Epithelial cell of esophagus (primary cell): ENCODE measurements around the gene RYR1.

Experiments used
- DNase-seq: peaks from one replicate; pipeline ENCODE4 v3.0.0; 2010; ENCODE audit warnings: low read depth
- H3K4me3 ChIP-seq: 2 replicates; pipeline ENCODE4 v1.5.1; 2011; ENCODE audit warnings: mild to moderate bottlenecking, low read length, control low read depth
- CTCF ChIP-seq: IDR thresholded peaks from 2 replicates; pipeline ENCODE4 v1.5.1; 2011; ENCODE audit warnings: low read depth, mild to moderate bottlenecking, low read length, control low read depth, inconsistent platforms; ENCODE audit not compliant: insufficient read depth; ENCODE audit errors: missing control alignments

Gene RYR1

GRCh38 chr19:38429055-38429810, 4.3 kb upstream of the RYR1 start:
- no peak for DNase-seq
- no peak for TF ChIP-seq CTCF
- no peak overlapping the region for H3K4me3 ChIP-seq

DNA sequence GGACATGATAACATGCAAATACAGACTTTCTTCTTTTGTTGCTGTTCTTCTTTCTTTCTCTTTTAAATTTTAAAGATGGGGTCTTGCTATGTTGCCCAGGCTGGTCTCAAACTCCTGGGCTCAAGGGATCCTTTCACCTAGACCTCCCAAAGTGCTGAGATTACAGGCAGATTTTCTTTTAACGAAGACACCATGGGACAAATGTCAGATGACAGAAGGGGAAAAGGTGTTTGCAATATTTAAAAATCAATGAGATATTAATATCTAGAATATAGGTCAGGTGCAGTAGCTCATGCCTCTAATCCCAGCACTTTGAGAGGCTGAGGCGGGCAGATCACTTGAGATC, 3.7 kb upstream of the RYR1 start:
- no peak overlapping the region for H3K4me3 ChIP-seq
- TF ChIP-seq CTCF: no peak
- no peak for DNase-seq

GRCh38 chr19:38430931-38431330, 2.6 kb upstream of the RYR1 start:
- no peak for TF ChIP-seq CTCF
- H3K4me3 ChIP-seq: no peak overlapping the region
- DNase-seq: no peak

DNA sequence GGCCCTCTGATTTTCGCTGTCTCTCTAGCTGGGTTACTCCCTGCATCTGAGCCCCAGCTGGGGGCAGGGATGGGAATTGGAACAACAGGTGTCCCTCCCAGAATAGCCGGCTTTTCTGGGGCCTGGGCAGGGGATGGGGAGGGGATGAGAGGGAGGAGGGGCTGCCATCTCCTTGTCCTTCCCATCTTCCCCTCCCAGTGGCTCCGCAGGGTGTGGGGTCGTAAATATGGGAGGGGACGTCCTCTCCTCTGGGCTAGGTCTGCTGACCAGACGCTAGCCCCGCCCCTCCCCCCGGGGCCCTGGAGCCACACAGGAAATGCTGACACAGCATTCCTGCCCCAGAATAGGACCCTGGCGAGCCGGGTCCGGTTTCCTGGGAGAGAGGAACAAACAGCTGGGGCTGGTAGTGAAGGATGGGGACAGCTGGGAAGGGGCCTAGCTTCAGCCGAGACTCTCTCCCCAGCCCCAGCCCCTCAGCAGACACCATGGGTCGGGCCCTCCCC, 1.1 kb downstream of the RYR1 start:
- no peak for TF ChIP-seq CTCF
- DNase-seq: no peak
- H3K4me3 ChIP-seq: no peak overlapping the region

DNA sequence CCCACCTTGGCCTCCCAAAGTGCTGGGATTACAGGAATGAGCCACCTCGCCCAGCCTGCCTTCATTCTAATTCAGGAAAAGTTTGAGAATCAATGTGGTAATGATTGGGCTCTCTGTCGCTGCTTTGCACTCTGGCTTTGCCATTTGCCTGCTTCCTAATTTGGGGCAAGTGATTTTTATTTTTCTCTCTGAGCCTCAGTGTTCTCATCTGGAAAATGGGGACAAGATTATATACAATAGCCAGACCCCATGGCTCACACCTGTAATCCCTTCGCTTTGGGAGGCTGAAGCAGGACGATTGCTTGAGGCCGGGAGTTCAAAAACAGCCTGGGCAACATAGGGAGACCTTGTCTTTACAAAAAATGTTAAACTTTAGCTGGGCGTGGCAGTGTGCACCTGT, 3.8 kb downstream of the RYR1 start:
- TF ChIP-seq CTCF: no peak
- no peak for DNase-seq
- H3K4me3 ChIP-seq: no peak overlapping the region

- H3K4me3 ChIP-seq: no peak overlapping the region
- no peak for DNase-seq
- no peak for TF ChIP-seq CTCF
Observed at GRCh38 chr19:38437917-38438316, 4.4 kb downstream of the RYR1 start.

DNA sequence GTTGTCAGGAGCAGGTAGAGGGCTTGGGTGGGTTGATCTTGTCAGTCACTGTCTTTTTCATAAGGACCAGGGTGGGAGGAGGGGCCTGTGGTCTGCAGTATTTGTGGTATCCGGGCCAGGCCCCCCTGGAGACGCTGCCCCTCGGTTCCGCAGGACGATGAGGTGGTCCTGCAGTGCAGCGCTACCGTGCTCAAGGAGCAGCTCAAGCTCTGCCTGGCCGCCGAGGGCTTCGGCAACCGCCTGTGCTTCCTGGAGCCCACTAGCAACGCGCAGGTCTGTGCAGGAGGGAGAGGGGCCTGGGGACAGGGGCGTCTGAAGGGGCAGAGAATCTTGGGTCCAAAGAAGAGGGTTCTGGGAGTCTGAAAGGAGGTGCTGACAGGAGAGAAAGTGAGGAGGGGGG, 7.1 kb downstream of the RYR1 start:
- H3K4me3 ChIP-seq: no peak overlapping the region
- TF ChIP-seq CTCF: no peak
- DNase-seq: no peak
